PFSK-1 (cell line): ENCODE data around the gene CYTH1.

ENCODE experiments used
- FOXP2 ChIP-seq: optimal IDR thresholded peaks from 2 replicates; pipeline ENCODE3; 2011; ENCODE audit warnings: borderline replicate concordance, control low read depth, inconsistent platforms; ENCODE audit not compliant: insufficient read depth; ENCODE audit errors: extremely low read length, extremely low read depth
- POLR2AphosphoS5 ChIP-seq: IDR thresholded peaks from 2 replicates; pipeline ENCODE4 v1.6.1; 2012; ENCODE audit warnings: low read depth, mild to moderate bottlenecking, control low read depth, low read length, moderate library complexity
- SIN3A ChIP-seq: IDR thresholded peaks from 2 replicates; pipeline ENCODE4 v1.6.1; 2012; ENCODE audit warnings: mild to moderate bottlenecking, low read length, moderate library complexity, borderline replicate concordance; ENCODE audit not compliant: insufficient read depth
- TAF1 ChIP-seq: IDR thresholded peaks from 2 replicates; pipeline ENCODE4 v1.6.1; 2012; ENCODE audit warnings: low read length, control low read depth, borderline replicate concordance; ENCODE audit not compliant: insufficient read depth
- TF ChIP-seq, protein P1 (sequence below), 2 experiments: IDR thresholded peaks; 2 replicates each; pipeline versions ENCODE4 v1.6.1 to v1.8.0; 2011 to 2012; ENCODE audit warnings: low read depth in 2 of 2, low read length in 2 of 2, control low read depth in 1 of 2, inconsistent platforms in 1 of 2, mild to moderate bottlenecking in 1 of 2, moderate library complexity in 1 of 2; ENCODE audit not compliant: insufficient read depth in 1 of 2

CYTH1 gene

DNA sequence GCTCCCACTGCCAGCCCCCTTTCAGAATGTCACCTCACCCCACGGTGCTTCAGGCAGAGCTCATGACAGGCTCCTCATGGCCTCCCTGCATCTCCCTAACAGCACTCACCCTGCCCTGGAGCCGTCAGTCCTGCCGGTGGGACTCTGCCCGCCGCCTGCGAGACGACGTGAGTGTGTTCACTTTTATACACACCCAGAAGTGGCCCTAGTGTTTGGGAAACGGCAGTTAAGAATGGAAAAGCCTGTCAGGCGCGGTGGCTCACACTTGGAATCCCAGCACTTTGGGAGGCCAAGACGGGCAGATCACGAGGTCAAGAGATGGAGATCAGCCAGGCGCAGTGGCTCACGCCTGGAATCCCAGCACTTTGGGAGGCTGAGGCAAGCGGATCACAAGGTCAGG, 12.3 kb upstream of the CYTH1 start:
- TF ChIP-seq TAF1 (no peak), POLR2AphosphoS5 (no peak), FOXP2 (no peak), SIN3A (no peak)
- TF ChIP-seq, protein P1, sequence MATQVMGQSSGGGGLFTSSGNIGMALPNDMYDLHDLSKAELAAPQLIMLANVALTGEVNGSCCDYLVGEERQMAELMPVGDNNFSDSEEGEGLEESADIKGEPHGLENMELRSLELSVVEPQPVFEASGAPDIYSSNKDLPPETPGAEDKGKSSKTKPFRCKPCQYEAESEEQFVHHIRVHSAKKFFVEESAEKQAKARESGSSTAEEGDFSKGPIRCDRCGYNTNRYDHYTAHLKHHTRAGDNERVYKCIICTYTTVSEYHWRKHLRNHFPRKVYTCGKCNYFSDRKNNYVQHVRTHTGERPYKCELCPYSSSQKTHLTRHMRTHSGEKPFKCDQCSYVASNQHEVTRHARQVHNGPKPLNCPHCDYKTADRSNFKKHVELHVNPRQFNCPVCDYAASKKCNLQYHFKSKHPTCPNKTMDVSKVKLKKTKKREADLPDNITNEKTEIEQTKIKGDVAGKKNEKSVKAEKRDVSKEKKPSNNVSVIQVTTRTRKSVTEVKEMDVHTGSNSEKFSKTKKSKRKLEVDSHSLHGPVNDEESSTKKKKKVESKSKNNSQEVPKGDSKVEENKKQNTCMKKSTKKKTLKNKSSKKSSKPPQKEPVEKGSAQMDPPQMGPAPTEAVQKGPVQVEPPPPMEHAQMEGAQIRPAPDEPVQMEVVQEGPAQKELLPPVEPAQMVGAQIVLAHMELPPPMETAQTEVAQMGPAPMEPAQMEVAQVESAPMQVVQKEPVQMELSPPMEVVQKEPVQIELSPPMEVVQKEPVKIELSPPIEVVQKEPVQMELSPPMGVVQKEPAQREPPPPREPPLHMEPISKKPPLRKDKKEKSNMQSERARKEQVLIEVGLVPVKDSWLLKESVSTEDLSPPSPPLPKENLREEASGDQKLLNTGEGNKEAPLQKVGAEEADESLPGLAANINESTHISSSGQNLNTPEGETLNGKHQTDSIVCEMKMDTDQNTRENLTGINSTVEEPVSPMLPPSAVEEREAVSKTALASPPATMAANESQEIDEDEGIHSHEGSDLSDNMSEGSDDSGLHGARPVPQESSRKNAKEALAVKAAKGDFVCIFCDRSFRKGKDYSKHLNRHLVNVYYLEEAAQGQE (IDR thresholded peaks at IDR 0.05; ENCODE audit: insufficient read depth in 1 of 2, low read depth in 2 of 2, low read length in 2 of 2), result no peak

DNA sequence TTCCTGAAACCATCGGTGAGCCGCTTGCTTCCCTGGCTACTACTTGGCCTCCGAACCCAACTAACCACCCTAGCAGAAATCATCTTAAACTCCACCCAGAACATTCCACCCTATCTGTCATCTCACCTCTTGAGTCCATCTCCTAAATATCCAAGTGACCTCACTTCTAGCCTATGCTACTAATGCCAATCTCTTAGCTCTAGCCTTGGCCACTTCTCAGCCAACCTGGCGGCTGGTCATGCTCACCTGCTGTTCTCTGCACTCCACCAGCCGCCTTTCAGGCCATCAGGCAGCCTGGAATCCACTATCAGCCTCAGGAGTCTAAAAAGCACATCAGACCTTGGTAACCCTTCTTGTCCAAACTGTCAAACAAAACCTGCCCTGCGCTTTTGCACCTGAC, 11.9 kb upstream of the CYTH1 start:
- TF ChIP-seq TAF1, result no peak
- peak; percentile 21; the same call in 1 of the 2 replicates for TF ChIP-seq POLR2AphosphoS5

DNA sequence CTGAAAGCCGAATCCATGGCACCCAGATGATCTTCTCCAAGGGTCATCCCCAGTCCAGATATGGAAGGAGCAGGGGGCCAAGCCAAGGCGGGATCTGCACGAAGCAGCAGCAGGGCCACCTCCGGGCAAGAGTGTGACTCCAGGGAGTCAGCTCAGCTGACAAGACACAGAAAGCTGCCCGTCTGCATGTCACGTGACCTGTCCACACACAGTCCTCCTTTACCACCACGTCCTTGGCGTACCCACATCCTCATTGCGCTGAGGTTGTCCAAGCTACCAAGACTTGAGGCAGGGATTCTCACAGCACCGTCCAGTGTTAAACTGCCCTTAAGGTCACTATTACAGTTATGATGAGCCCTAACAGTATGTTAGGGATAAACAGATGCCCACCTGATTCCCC, 11.3 kb upstream of the CYTH1 start:
- TF ChIP-seq SIN3A (no peak), POLR2AphosphoS5 (0 out of 2 replicates have a peak, but pooled peaks have one; percentile 20)

DNA sequence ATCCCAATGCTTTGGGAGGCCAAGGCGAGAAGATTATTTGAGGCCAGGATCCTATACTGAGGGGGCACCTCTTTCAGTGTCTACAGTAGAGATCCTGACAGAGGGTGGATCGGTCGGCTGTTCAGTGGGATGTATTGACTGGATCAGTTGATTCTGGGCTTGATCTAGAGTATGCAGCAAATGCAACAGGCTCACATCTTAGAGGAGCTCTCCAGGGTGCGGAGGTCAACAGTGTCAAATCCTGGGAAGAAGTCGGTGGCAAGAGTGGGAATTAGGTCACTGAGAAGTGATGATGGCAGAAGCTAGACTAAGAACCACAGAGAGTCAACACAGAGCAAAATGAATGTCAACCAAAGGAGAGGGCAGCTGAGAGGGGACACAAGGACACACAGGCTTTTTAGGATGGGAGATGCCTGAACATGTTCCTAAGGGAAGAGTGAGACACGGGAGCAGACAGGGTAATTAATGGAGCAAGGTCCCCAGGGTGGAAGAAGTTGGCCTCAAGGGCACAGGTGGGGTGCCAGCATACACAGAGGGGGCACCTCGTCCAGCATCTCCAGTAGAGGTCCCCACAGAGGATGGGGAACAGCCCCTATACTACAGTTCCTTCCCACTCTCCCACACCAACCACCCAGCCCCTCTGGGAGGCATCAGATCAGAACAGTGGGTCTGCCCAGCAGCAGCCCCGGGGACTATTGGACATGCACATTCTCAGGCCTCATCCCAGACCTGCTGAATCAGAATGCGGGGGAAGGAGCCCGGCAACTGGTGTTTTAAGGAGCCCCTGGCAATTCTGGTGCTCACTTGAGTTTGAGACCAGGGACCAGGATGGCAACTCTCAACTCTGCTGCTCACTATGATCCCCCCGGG, 10.0 kb upstream of the CYTH1 start:
- TF ChIP-seq POLR2AphosphoS5 (no peak), TAF1 (no peak), FOXP2 (no peak), SIN3A (no peak)
- TF ChIP-seq, protein P1 (IDR thresholded peaks at IDR 0.05; ENCODE audit: insufficient read depth in 1 of 2, low read depth in 2 of 2, low read length in 2 of 2), result peak in 1 of 2 experiments; percentile 28; a peak in 1 of 4 replicates

DNA sequence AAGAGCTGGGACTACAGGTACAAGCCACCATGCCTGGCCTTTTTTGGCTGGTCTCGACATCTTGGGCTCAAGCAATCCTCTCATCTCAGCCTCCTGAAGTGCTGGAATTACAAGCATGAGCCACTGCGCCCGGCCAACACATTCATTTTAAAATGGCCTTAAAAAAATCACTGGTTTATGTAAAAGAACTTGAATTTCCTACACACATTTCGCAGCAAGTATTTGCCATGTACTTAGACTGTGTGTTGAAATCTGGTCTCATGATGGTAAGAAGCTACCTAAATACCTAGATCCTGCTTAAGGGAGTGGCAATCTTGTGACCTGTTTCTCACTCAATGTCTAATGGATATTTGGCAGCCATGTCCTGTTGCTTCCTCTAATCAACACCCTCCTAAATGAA, 8.5 kb upstream of the CYTH1 start:
- TF ChIP-seq, protein P1 (IDR thresholded peaks at IDR 0.05; ENCODE audit: insufficient read depth in 1 of 2, low read depth in 2 of 2, low read length in 2 of 2), result no peak
- TF ChIP-seq SIN3A, result no peak

DNA sequence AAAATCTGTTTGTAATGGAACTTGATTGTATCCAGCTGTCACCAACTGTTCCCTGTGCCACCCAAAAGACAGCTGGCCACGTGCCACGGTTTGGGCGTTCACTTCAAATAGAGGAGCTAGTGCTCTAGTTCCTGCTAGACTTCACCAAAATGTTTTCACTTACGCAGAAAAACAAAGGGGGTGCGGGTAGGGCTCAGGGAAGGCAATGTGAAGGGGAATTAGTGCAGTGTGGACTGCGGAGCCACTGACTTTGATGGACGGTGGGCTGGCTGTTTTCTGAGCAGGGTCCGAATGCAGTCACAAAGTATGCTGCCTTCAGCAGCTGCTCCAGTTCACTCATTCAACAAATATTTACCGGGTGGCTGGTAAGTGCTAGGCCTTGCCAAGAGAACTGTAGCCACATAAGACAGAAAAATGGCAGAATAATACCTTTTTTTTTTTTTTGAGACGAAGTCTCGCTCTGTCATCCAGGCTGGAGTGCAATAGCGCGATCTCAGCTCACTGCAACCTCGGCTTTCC, 7.6 kb upstream of the CYTH1 start:
- TF ChIP-seq, protein P1 (IDR thresholded peaks at IDR 0.05; ENCODE audit: insufficient read depth in 1 of 2, low read depth in 2 of 2, low read length in 2 of 2), result no peak
- TF ChIP-seq FOXP2 (no peak), POLR2AphosphoS5 (no peak), SIN3A (no peak), TAF1 (no peak)
